Large intestine (tissue), 3 donors: Measurements from ENCODE around the gene CCNK. TPM values are rescaled to one million over a fixed set of nuclear protein-coding genes. Genes with fewer than 3 reads are reported as not detected.

Experiments
- DNase-seq, 2 donors: peaks; one replicate each; pipeline versions ENCODE4 v3.0.0 to v3.0.0-alpha.2; 2013
- H3K27ac ChIP-seq: one replicate; pipeline ENCODE4 v1.5.1; 2013; ENCODE audit warnings: low read length
- H3K27me3 ChIP-seq: 2 replicates; pipeline ENCODE4 v1.6.1; 2013; ENCODE audit warnings: low read length; ENCODE audit not compliant: control insufficient read depth, insufficient read depth
- H3K36me3 ChIP-seq: 2 replicates; pipeline ENCODE4 v1.6.1; 2013; ENCODE audit warnings: low read length; ENCODE audit not compliant: control insufficient read depth, insufficient read depth
- H3K4me1 ChIP-seq: one replicate; pipeline ENCODE4 v1.6.1; 2013; ENCODE audit warnings: low read length; ENCODE audit not compliant: control insufficient read depth, insufficient read depth
- H3K4me3 ChIP-seq: one replicate; pipeline ENCODE4 v1.5.1; 2013; ENCODE audit warnings: low read length
- H3K9me3 ChIP-seq: one replicate; pipeline ENCODE4 v1.6.1; 2013; ENCODE audit warnings: mild to moderate bottlenecking, low read depth, low read length, moderate library complexity; ENCODE audit not compliant: control insufficient read depth
- WGBS: methylation state at CpG from one replicate; pipeline ENCODE4 v1.1.5; 2013; ENCODE audit warnings: low lambda C conversion rate; ENCODE audit not compliant: insufficient coverage; 5-methylcytosine and 5-hydroxymethylcytosine counted together
- polyA plus RNA-seq: library from polyadenylated mRNA; unstranded; fragments of 120-200 nt; gene quantifications from one replicate; pipeline ENCODE4 v1.2.1, GENCODE V29; 2013

CCNK gene
- polyA plus RNA-seq, 1 donor = 43.3 TPM

GRCh38 chr14:99524804-99525698 is 43.8 kb downstream of the CCNK start:
- DNase-seq = no peak
- Histone ChIP-seq H3K4me1 (peaks cover 29% of the 10 kb centered on the region), H3K36me3 (peaks cover 19% of the 10 kb centered on the region), H3K27me3 (no peaks in the 10 kb centered on the region), H3K9me3 (no peaks in the 10 kb centered on the region), H3K27ac (no peak overlapping the region), H3K4me3 (no peak overlapping the region)
- WGBS = no CpG with 5 or more reads among the region's 17 CpGs

GRCh38 chr14:99525699-99526080 is 44.5 kb downstream of the CCNK start:
- Histone ChIP-seq H3K4me3 (no peak overlapping the region), H3K27ac (no peak overlapping the region), H3K27me3 (no peaks in the 10 kb centered on the region), H3K9me3 (no peaks in the 10 kb centered on the region), H3K36me3 (peaks cover 19% of the 10 kb centered on the region), H3K4me1 (peaks cover 29% of the 10 kb centered on the region)
- DNase-seq = no peak
- no CpG with 5 or more reads among the region's 12 CpGs for WGBS

DNA sequence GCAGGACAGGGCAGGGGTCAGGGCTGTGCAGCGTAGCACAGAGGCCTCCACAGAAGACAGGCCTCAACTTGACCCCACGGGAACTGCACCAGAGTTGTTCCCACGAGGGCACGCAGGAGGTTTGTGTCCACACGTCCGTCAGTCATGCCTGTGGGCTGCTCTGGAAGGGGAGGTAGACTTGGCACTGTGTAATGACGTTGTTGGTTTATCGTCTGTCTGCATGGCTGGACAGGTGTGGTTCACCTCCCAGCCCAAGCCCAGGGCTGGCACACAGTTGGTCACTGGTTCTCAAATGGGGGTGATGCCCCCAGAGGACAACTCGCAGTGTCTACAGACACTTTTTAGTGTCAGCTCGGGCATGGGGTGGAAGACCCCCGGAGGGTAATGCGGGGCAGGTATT is 45.8 kb downstream of the CCNK start:
- Histone ChIP-seq H3K27me3 (no peaks in the 10 kb centered on the region), H3K9me3 (no peaks in the 10 kb centered on the region), H3K36me3 (peaks cover 5% of the 10 kb centered on the region), H3K27ac (no peak overlapping the region), H3K4me3 (no peak overlapping the region), H3K4me1 (peaks cover 29% of the 10 kb centered on the region)
- DNase-seq = no peak
- no CpG with 5 or more reads among the region's 12 CpGs for WGBS

GRCh38 chr14:99527427-99528076 is 46.3 kb downstream of the CCNK start:
- no CpG with 5 or more reads among the region's 19 CpGs for WGBS
- H3K27ac ChIP-seq = no peak overlapping the region

GRCh38 chr14:99529899-99530298 is 48.7 kb downstream of the CCNK start:
- Histone ChIP-seq H3K4me3 (no peak overlapping the region), H3K9me3 (no peaks in the 10 kb centered on the region), H3K27ac (no peak overlapping the region), H3K4me1 (peaks cover 7% of the 10 kb centered on the region), H3K36me3 (peaks cover 7% of the 10 kb centered on the region), H3K27me3 (no peaks in the 10 kb centered on the region)
- DNase-seq = no peak
- no CpG with 5 or more reads among the region's 4 CpGs for WGBS

More at GRCh38 chr14:99527427-99528076, 46.3 kb downstream of the CCNK start:
- Histone ChIP-seq H3K4me3 (no peak overlapping the region), H3K36me3 (peaks cover 5% of the 10 kb centered on the region), H3K9me3 (no peaks in the 10 kb centered on the region), H3K4me1 (peaks cover 27% of the 10 kb centered on the region), H3K27me3 (no peaks in the 10 kb centered on the region)
- no peak for DNase-seq

DNA sequence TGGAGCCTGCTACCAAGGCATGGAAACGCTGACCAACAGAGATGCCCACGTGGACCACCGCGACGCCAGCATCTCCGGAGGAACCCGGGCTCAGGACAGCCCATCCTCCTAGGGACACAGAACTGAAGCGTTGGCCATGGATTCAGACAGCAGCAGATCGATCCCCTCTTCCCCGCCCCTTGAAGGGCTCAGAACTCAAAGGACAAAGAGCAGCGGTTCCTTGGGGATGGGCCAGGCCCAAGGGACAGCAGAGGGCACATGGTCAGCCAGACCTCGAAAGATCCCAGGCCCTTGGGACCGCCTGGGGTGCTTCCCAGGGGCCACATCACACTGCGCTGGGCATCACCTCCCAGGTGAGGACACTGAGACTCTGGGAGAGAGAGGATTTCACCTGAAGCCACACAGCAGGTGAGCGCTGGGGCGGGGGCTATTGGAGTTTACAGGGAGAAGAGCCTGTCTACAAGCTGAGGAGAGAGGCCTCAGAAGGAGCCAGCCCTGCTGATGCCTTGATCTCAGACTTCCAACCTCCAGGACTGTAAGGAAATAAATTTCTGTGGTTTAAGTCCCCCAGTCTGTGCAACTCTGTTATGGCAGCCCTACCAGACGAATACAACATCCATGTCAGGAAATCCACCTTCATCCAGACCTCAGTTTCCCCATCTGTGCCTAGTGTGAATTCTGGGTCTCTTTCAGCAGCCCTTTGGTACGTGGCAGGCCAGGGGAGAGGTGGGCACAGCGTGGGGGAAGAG is 49.4 kb downstream of the CCNK start:
- DNase-seq = no peak
- Histone ChIP-seq H3K27me3 (no peaks in the 10 kb centered on the region), H3K36me3 (peaks cover 10% of the 10 kb centered on the region), H3K4me3 (no peak overlapping the region), H3K9me3 (no peaks in the 10 kb centered on the region), H3K4me1 (peaks cover under 1% of the 10 kb centered on the region), H3K27ac (no peak overlapping the region)
- no CpG with 5 or more reads among the region's 19 CpGs for WGBS

GRCh38 chr14:99531251-99532096 is 50.3 kb downstream of the CCNK start:
- Histone ChIP-seq H3K27me3 (no peaks in the 10 kb centered on the region), H3K36me3 (peaks cover 10% of the 10 kb centered on the region), H3K4me1 (no peaks in the 10 kb centered on the region), H3K9me3 (no peaks in the 10 kb centered on the region), H3K27ac (no peak overlapping the region), H3K4me3 (no peak overlapping the region)
- DNase-seq = no peak
- WGBS = 90% methylated on average over 2 of the region's 14 CpGs

DNA sequence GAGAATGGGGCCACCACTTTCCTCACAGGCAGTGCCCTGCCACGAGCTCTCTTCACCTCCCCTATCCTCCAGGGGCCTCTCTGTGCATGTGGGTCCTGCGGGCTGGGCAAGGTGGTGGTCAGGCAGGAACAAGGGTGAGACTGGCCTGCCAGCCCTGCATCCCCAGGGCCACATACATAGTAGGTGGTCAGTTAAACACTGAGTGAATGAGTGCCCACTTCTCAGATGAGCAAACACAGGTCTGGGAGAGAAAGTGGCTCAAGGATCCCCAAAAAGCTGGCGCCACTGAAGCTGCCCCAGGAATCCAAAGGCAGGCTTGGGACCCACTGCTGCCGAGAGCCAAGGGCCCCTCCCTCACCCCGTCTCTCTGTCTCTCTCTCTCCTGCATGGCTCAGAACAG is 51.1 kb downstream of the CCNK start:
- no peak overlapping the region for H3K27ac ChIP-seq

GRCh38 chr14:99534333-99534732 is 53.1 kb downstream of the CCNK start:
- Histone ChIP-seq H3K36me3 (peaks cover 10% of the 10 kb centered on the region), H3K4me1 (peaks cover 20% of the 10 kb centered on the region)
- no CpG with 5 or more reads among the region's 6 CpGs for WGBS

More for the DNA sequence above, 51.1 kb downstream of the CCNK start:
- Histone ChIP-seq H3K27me3 (no peaks in the 10 kb centered on the region), H3K36me3 (peaks cover 10% of the 10 kb centered on the region), H3K9me3 (no peaks in the 10 kb centered on the region), H3K4me3 (no peak overlapping the region), H3K4me1 (peaks cover 7% of the 10 kb centered on the region)
- DNase-seq = no peak
- no CpG with 5 or more reads among the region's 5 CpGs for WGBS

More at GRCh38 chr14:99534333-99534732, 53.1 kb downstream of the CCNK start:
- no peak for DNase-seq
- no peaks in the 10 kb centered on the region for H3K9me3 ChIP-seq
- H3K27ac ChIP-seq = no peak overlapping the region
- no peaks in the 10 kb centered on the region for H3K27me3 ChIP-seq
- no peak overlapping the region for H3K4me3 ChIP-seq
